Fibroblast of lung (primary cell): ENCODE data around the gene NEU2.

Source experiments
- EZH2 ChIP-seq: IDR thresholded peaks from 2 replicates; pipeline ENCODE4 v1.5.1; 2012; ENCODE audit warnings: low read length, control low read depth, mild to moderate bottlenecking; ENCODE audit errors: missing control alignments
- TF ChIP-seq, protein P1 (sequence below), 2 donors: IDR thresholded peaks in 1 of 2; conservative IDR thresholded peaks in 1 of 2; 1 replicate in 1 of 2; 2 replicates in 1 of 2; pipeline ENCODE4 v1.5.1; 2011 to 2012; ENCODE audit warnings: low read length in 2 of 2, control low read depth in 1 of 2, inconsistent platforms in 1 of 2, low read depth in 1 of 2, mild to moderate bottlenecking in 1 of 2

GRCh38 chr2:233042549-233042948, 10.1 kb downstream of the NEU2 start:
- TF ChIP-seq, protein P1, sequence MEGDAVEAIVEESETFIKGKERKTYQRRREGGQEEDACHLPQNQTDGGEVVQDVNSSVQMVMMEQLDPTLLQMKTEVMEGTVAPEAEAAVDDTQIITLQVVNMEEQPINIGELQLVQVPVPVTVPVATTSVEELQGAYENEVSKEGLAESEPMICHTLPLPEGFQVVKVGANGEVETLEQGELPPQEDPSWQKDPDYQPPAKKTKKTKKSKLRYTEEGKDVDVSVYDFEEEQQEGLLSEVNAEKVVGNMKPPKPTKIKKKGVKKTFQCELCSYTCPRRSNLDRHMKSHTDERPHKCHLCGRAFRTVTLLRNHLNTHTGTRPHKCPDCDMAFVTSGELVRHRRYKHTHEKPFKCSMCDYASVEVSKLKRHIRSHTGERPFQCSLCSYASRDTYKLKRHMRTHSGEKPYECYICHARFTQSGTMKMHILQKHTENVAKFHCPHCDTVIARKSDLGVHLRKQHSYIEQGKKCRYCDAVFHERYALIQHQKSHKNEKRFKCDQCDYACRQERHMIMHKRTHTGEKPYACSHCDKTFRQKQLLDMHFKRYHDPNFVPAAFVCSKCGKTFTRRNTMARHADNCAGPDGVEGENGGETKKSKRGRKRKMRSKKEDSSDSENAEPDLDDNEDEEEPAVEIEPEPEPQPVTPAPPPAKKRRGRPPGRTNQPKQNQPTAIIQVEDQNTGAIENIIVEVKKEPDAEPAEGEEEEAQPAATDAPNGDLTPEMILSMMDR (conservative IDR thresholded peaks at IDR 0.05 in 1 of 2, IDR thresholded peaks at IDR 0.05 in 1 of 2; ENCODE audit: low read depth in 1 of 2, low read length in 2 of 2), result no peak
- no peak for TF ChIP-seq EZH2
